Endothelial cell of umbilical vein (primary cell): ENCODE data around the gene MRPL17. TPM values are rescaled to one million over a fixed set of nuclear protein-coding genes. Genes with fewer than 3 reads are reported as not detected.
A peak's percentile ranks its signal among the peaks of the same experiment; 100 is the strongest.

Source experiments
- BruUV-seq: library from RNA; stranded (reverse); fragments of 400-500 nt; replicated peaks from 2 replicates; lab custom pipeline; 2021; lab: Mats Ljungman, UMichigan
- CTCF ChIA-PET: fragments of 300-600, 350-600 bp; sonication (Branson Sonifier 250); formaldehyde crosslinking; loops from one replicate; lab custom pipeline; 2021; ENCODE audit warnings: antibody characterized with exemption, inconsistent platforms; lab: Charles Lee
- POLR2A ChIA-PET: fragments of 300-600, 350-600 bp; sonication (Branson Sonifier 250); formaldehyde crosslinking; loops from one replicate; lab custom pipeline; 2021; ENCODE audit warnings: antibody characterized with exemption, inconsistent platforms; lab: Charles Lee
- DNase-seq: peaks from one replicate; pipeline ENCODE4 v3.0.0-alpha.2; 2011; ENCODE audit warnings: low read depth, low spot score
- FAIRE-seq: peaks from 2 replicates; lab custom pipeline; 2011; peaks lifted over from hg19 to GRCh38; lab: Jason Lieb, UNC
- H2AFZ ChIP-seq: 2 replicates; pipeline ENCODE4 v1.6.0; 2012; ENCODE audit warnings: low read depth, low read length, control low read depth, inconsistent platforms
- H3K27ac ChIP-seq: 2 replicates; pipeline ENCODE4 v1.5.1; 2011; ENCODE audit warnings: low read depth, mild to moderate bottlenecking, control low read depth, low read length, moderate library complexity; ENCODE audit not compliant: insufficient read depth
- H3K27me3 ChIP-seq, 2 experiments: 2 replicates each; pipeline versions ENCODE4 v1.6.0 to v1.6.1; 2011; ENCODE audit warnings: low read length in 2 of 2, mixed read lengths in 1 of 2; ENCODE audit not compliant: control insufficient read depth in 2 of 2, insufficient read depth in 2 of 2
- H3K36me3 ChIP-seq, 2 experiments: 2 replicates in 1 of 2; 3 replicates in 1 of 2; pipeline ENCODE4 v1.5.1; 2011; ENCODE audit warnings: low read length in 2 of 2, mild to moderate bottlenecking in 1 of 2, moderate library complexity in 1 of 2; ENCODE audit not compliant: control insufficient read depth in 2 of 2, insufficient read depth in 2 of 2; ENCODE audit errors: extremely low read depth in 1 of 2
- H3K4me1 ChIP-seq: 3 replicates; pipeline ENCODE4 v1.5.1; 2011; ENCODE audit warnings: mild to moderate bottlenecking, low read length; ENCODE audit not compliant: control insufficient read depth, insufficient read depth; ENCODE audit errors: extremely low read depth
- H3K4me2 ChIP-seq: 2 replicates; pipeline ENCODE4 v1.6.1; 2011; ENCODE audit warnings: low read length, control low read depth, mixed read lengths; ENCODE audit not compliant: insufficient read depth
- H3K4me3 ChIP-seq, 3 experiments: fragments of 200-600 bp in 1 of 3; sonication (generic), shearing (Covaris generic) in 1 of 3; replicated peaks in 1 of 3; 2 replicates each; pipeline ENCODE4 v1.5.1; 2011 to 2016; ENCODE audit warnings: control low read depth in 3 of 3, low read length in 3 of 3, mild to moderate bottlenecking in 2 of 3, inconsistent platforms in 1 of 3, low read depth in 1 of 3, moderate library complexity in 1 of 3; ENCODE audit not compliant: insufficient read depth in 1 of 3
- H3K79me2 ChIP-seq: 2 replicates; pipeline ENCODE4 v1.6.0; 2012; ENCODE audit warnings: low read length, inconsistent platforms; ENCODE audit not compliant: control insufficient read depth, insufficient read depth
- H3K9ac ChIP-seq: replicated peaks from 2 replicates; pipeline ENCODE3; 2011; ENCODE audit warnings: low read length, control low read depth; ENCODE audit not compliant: insufficient read depth; ENCODE audit errors: extremely low read depth
- H3K9me1 ChIP-seq: replicated peaks from 3 replicates; pipeline ENCODE4 v1.6.0; 2011; ENCODE audit warnings: mild to moderate bottlenecking, low read length; ENCODE audit not compliant: control insufficient read depth, insufficient read depth; ENCODE audit errors: extremely low read depth
- H3K9me3 ChIP-seq: replicated peaks from 2 replicates; pipeline ENCODE4 v1.5.1; 2012; ENCODE audit warnings: low read length, inconsistent platforms; ENCODE audit not compliant: control insufficient read depth, insufficient read depth
- H4K20me1 ChIP-seq: replicated peaks from 2 replicates; pipeline ENCODE3; 2011; ENCODE audit warnings: mild to moderate bottlenecking, low read length; ENCODE audit not compliant: control insufficient read depth, insufficient read depth; ENCODE audit errors: extremely low read depth
- GATA2 ChIP-seq: IDR thresholded peaks from 2 replicates; pipeline ENCODE4 v1.7.0; 2011; ENCODE audit warnings: low read depth, mild to moderate bottlenecking, moderate library complexity, mixed read lengths, low read length; ENCODE audit not compliant: insufficient read length, insufficient read depth
- MYC ChIP-seq: IDR thresholded peaks from one replicate; pipeline ENCODE4 v1.6.1; 2011; ENCODE audit warnings: mild to moderate bottlenecking, low read depth, low read length
- POLR2AphosphoS5 ChIP-seq: IDR thresholded peaks from 2 replicates; pipeline ENCODE4 v1.6.1; 2012; ENCODE audit warnings: low read depth, mild to moderate bottlenecking, control low read depth, low read length, moderate library complexity; ENCODE audit not compliant: insufficient read depth
- dilution Hi-C: fragments of 300-500 bp; cut with MboI; formaldehyde crosslinking; loops from one replicate; pipeline ENCODE4 v1.15.0; 2019; ENCODE audit warnings: low sequenced_read_pairs; ENCODE audit not compliant: extremely low pct_ligation_motif_present
- intact Hi-C: fragments of 100-400 bp; cut with micrococcal nuclease; formaldehyde crosslinking; loops from one replicate; pipeline ENCODE4 v1.10.0; 2022
- polyA plus RNA-seq, 4 experiments: library from polyadenylated mRNA; depleted of rRNA in 3 of 4; stranded (reverse) in 3 of 4; unstranded in 1 of 4; fragments of >200 nt; gene quantifications; 2 replicates each; pipeline versions ENCODE4 v1.2.1 to v1.2.3, GENCODE V29; 2011 to 2012; ENCODE audit warnings: missing spikeins in 1 of 4
- total RNA-seq: library from RNA; stranded (reverse); gene quantifications from 2 replicates; pipeline ENCODE4 v1.2.3, GENCODE V29; 2021
- TF ChIP-seq, protein P1 (sequence below): IDR thresholded peaks from 2 replicates; pipeline ENCODE4 v1.6.1; 2011; ENCODE audit not compliant: insufficient read depth, insufficient read length
- TF ChIP-seq, protein P2 (sequence below), 2 donors: IDR thresholded peaks; 1 replicate in 1 of 2; 2 replicates in 1 of 2; pipeline ENCODE4 v1.5.1; 2011; ENCODE audit warnings: low read length in 2 of 2, mild to moderate bottlenecking in 2 of 2, moderate library complexity in 2 of 2, control low read depth in 1 of 2, inconsistent platforms in 1 of 2, low read depth in 1 of 2; ENCODE audit not compliant: insufficient read depth in 1 of 2; ENCODE audit errors: extremely low read depth in 1 of 2

Gene MRPL17
- total and polyA plus RNA-seq, 2 donors (not counting 3 experiments of a cell fraction or from before 2014, with no cell fraction given) = 67.6 to 87.2 TPM

DNA sequence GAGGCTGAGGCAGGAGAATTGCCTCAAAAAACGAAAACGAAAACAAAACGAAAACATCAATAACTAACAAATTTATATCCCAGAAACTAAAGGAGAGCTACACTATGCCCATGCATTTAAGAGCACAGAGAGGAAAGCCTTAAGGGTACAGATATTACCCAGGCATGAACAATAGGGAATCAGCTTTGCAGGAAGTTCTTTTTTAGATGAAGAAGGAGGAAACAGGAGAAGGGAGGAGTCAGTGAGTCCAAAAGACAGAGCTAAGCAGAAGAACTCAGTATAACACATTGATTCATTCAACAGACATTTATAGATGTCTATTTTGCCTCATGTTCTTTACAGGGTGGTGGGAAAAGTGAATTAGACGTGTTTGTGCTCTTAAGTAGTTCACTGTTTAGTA, 8.3 kb downstream of the MRPL17 start:
- Histone ChIP-seq H3K27ac (peak overlapping the region; percentile 24), H2AFZ (peak overlapping the region; percentile 90), H3K9ac (peak overlapping the region; percentile 4), H3K4me3 (no peak overlapping the region), H3K79me2 (no peaks in the 10 kb centered on the region), H3K9me3 (no peaks in the 10 kb centered on the region), H3K4me2 (peak overlapping the region; percentile 59), H4K20me1 (no peaks in the 10 kb centered on the region), H3K27me3 (no peaks in the 10 kb centered on the region), H3K36me3 (no peaks in the 10 kb centered on the region), H3K9me1 (no peaks in the 10 kb centered on the region), H3K4me1 (peaks cover 14% of the 10 kb centered on the region)
- CTCF ChIA-PET = interaction anchor here (0.8 to 2.3 kb wide), 9 partner anchors 9 to 144 kb away, joined by 3 to 14 read pairs (median 4); partner anchors contain the start of genes DCHS1 and MRPL17
- DNase-seq (peak; percentile 47), FAIRE-seq (peak; percentile 50)
- no TSS peak for BruUV-seq
- dilution Hi-C loops (no loop called here), intact Hi-C loops (loop anchor here (2.0 kb wide), 1 partner anchor 18 kb away; no protein-coding TSS in a partner anchor)
- TF ChIP-seq, protein P1, sequence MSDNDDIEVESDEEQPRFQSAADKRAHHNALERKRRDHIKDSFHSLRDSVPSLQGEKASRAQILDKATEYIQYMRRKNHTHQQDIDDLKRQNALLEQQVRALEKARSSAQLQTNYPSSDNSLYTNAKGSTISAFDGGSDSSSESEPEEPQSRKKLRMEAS = no peak
- TF ChIP-seq, protein P2, sequence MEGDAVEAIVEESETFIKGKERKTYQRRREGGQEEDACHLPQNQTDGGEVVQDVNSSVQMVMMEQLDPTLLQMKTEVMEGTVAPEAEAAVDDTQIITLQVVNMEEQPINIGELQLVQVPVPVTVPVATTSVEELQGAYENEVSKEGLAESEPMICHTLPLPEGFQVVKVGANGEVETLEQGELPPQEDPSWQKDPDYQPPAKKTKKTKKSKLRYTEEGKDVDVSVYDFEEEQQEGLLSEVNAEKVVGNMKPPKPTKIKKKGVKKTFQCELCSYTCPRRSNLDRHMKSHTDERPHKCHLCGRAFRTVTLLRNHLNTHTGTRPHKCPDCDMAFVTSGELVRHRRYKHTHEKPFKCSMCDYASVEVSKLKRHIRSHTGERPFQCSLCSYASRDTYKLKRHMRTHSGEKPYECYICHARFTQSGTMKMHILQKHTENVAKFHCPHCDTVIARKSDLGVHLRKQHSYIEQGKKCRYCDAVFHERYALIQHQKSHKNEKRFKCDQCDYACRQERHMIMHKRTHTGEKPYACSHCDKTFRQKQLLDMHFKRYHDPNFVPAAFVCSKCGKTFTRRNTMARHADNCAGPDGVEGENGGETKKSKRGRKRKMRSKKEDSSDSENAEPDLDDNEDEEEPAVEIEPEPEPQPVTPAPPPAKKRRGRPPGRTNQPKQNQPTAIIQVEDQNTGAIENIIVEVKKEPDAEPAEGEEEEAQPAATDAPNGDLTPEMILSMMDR (IDR thresholded peaks at IDR 0.05; ENCODE audit: extremely low read depth in 1 of 2, insufficient read depth in 1 of 2, low read depth in 1 of 2, low read length in 2 of 2) = no peak
- TF ChIP-seq MYC = no peak
- no peak for TF ChIP-seq GATA2
- TF ChIP-seq POLR2AphosphoS5 = no peak
- POLR2A ChIA-PET = no interaction called here
